Glomerular visceral epithelial cell (primary cell): ENCODE results near the gene LEKR1.
A peak's percentile ranks its signal among the peaks of the same experiment; 100 is the strongest.
"Not testable (repeated sequence)": the region's sequence is repeated elsewhere in the genome, so short reads cannot be mapped to it uniquely, and the experiment has no call there.

Experiments used
- DNase-seq: peaks from one replicate; pipeline ENCODE4 v3.0.0-alpha.2; 2016; ENCODE audit errors: extremely low spot score

LEKR1 gene

GRCh38 chr3:156826144-156826895 lies at the start of gene LEKR1:
TSS of gene LEKR1 (plus strand) at chr3:156826353. CDS start at chr3:156829330, 2,977 bp downstream.
- DNase-seq, result peak; percentile 86

- DNase-seq, result no peak
These were observed 49.3 kb upstream of the LEKR1 start for GRCh38 chr3:156776871-156777270.

GRCh38 chr3:156781310-156782230 lies 44.6 kb upstream of the LEKR1 start:
- DNase-seq, result no peak

GRCh38 chr3:156782319-156782718 lies 43.8 kb upstream of the LEKR1 start:
- DNase-seq, result no peak

GRCh38 chr3:156782921-156783320 lies 43.2 kb upstream of the LEKR1 start:
- no peak for DNase-seq

- no peak for DNase-seq
These were observed 39.2 kb upstream of the LEKR1 start for GRCh38 chr3:156787001-156787400.

GRCh38 chr3:156787926-156788663 lies 38.1 kb upstream of the LEKR1 start:
- DNase-seq, result peak; percentile 83

- DNase-seq, result no peak
These were observed 37.3 kb upstream of the LEKR1 start for GRCh38 chr3:156788846-156789245.

GRCh38 chr3:156790156-156790555 lies 36.0 kb upstream of the LEKR1 start:
- no peak for DNase-seq

GRCh38 chr3:156792114-156792513 lies 34.0 kb upstream of the LEKR1 start:
- no peak for DNase-seq

GRCh38 chr3:156792536-156792935 lies 33.6 kb upstream of the LEKR1 start:
- no peak for DNase-seq

GRCh38 chr3:156792945-156793344 lies 33.2 kb upstream of the LEKR1 start:
- peak; percentile 18 for DNase-seq

- DNase-seq, result no peak
These were observed 32.8 kb upstream of the LEKR1 start for GRCh38 chr3:156793400-156793799.

GRCh38 chr3:156793851-156794250 lies 32.3 kb upstream of the LEKR1 start:
- DNase-seq, result no peak

GRCh38 chr3:156795890-156796481 lies 30.2 kb upstream of the LEKR1 start:
- DNase-seq, result no peak

- DNase-seq, result no peak
These were observed 28.8 kb upstream of the LEKR1 start for GRCh38 chr3:156797368-156797767.

- not testable (repeated sequence) for DNase-seq
These were observed 25.9 kb upstream of the LEKR1 start for GRCh38 chr3:156800287-156800686.

- no peak for DNase-seq
These were observed 24.4 kb upstream of the LEKR1 start for GRCh38 chr3:156801746-156802145.

GRCh38 chr3:156802821-156803606 lies 23.1 kb upstream of the LEKR1 start:
- no peak for DNase-seq

- no peak for DNase-seq
These were observed 22.0 kb upstream of the LEKR1 start for GRCh38 chr3:156803952-156804741.
